Activated CD8-positive, alpha-beta memory T cell treated with anti-CD3 and anti-CD28 coated beads, Interleukin-2, amount 50 U/mL, for 24 hours (primary cell): ENCODE results near the gene CST1.

Experiments
- DNase-seq: peaks from one replicate; pipeline ENCODE4 v3.0.0-alpha.2; 2020; ENCODE audit errors: extremely low read depth

The CST1 gene

GRCh38 chr20:23705895-23706294, 44.8 kb downstream of the CST1 start:
- no peak for DNase-seq

DNA sequence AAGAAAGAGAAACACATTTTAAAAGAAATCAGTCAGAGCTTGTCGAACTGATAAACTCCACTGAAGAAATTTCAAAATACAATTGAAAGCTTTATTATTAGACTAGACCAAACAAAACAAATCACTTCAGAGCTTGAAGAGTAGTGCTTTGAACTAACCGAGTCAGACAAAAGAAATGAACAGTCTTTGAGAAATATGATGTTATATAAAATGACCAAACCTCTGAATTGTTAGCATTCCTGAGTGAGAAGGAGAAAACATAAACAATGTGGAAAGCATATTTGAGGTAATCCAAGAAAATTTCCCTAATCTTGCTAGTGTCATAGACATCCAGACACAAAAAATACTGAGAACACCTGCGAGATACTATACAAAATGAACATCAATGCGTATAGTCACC, 48.7 kb downstream of the CST1 start:
- DNase-seq = no peak

- DNase-seq = no peak
Measured at GRCh38 chr20:23700931-23701330, 49.8 kb downstream of the CST1 start.

GRCh38 chr20:23697947-23698346, 52.8 kb downstream of the CST1 start:
- DNase-seq = no peak
